ENCODE measurements around the gene ZBTB1.

ZBTB1 gene

DNA sequence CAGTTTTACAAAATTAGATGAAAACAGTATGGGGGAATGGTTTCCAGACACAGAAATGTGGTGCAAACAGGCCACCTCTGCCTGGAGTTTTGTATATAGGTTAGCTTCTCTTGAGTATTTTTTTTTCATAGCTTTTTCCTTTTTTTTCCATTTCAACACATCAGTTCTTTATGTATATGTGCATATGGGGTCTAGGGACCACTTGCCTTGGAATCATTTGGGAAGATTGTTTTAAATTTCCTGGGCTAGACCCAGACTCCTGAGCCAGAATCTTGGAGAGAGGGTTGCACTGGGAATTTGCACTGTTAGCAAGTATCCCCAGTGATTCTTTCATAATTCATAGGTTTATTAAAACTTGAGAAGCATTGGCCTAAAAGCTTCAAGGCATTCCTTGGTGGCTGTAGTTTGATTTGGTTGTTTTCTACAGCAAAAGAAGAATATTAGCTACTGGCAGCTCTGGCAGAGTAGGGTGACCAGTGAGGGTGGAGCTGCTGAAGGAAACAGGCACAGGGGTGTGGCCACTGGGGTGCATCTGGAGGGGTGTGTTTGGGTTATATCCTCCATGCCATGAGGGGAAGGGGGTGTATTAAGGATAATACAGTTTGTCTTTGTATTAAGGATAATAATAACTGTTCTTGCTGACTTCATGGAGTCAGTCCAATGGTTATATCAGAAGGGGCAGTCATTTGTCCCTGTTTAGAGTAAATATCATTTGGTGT, 68.0 kb downstream of the ZBTB1 start:
- no peak for DNase-seq (ENCODE audit: low spot score)

DNA sequence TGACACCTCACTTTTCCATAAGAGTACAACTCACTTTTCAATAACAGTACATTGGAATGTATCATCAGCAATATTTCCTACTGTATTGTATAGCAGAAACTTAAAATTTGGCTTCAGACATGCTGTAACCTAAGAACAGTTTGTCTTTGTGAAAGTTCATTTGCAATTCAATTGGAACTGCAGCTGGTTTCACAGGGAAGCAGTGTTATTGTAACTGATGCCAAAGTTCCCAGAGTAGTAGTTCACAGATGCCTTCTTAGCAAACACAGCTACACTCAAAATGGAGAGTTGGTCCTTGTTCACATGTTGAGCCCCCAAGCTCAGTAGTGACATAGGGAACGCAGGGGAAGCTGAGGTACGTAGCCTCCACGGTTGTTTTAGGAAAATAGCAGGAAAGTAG, 68.5 kb downstream of the ZBTB1 start:
- DNase-seq (ENCODE audit: low spot score): no peak
